ENCODE data around the gene COL16A1.

COL16A1 gene

GRCh38 chr1:31663622-31664452, 40.0 kb downstream of the COL16A1 start:
- peak in 1 of 2 experiments; percentile 41 for DNase-seq

GRCh38 chr1:31662463-31662862, 41.4 kb downstream of the COL16A1 start:
- no peak for DNase-seq

- no peak for DNase-seq
Measured at GRCh38 chr1:31661856-31662255, 42.0 kb downstream of the COL16A1 start.

GRCh38 chr1:31660871-31661455, 42.9 kb downstream of the COL16A1 start:
- DNase-seq, result no peak

- DNase-seq, result no peak
Measured at GRCh38 chr1:31659889-31660288, 43.9 kb downstream of the COL16A1 start.

GRCh38 chr1:31658721-31659120, 45.1 kb downstream of the COL16A1 start:
- no peak for DNase-seq

- no peak for DNase-seq
Measured at GRCh38 chr1:31657972-31658510, 45.8 kb downstream of the COL16A1 start.

GRCh38 chr1:31657020-31657804, 46.6 kb downstream of the COL16A1 start:
- DNase-seq, result no peak

GRCh38 chr1:31655756-31656155, 48.1 kb downstream of the COL16A1 start:
- DNase-seq, result no peak

GRCh38 chr1:31655104-31655503, 48.7 kb downstream of the COL16A1 start:
- DNase-seq, result no peak

- DNase-seq, result no peak
Measured at GRCh38 chr1:31654474-31654776, 49.4 kb downstream of the COL16A1 start.

GRCh38 chr1:31653717-31654473, 49.9 kb downstream of the COL16A1 start:
- no peak for DNase-seq

GRCh38 chr1:31652891-31653499, 50.8 kb downstream of the COL16A1 start:
- DNase-seq, result no peak

- no peak for DNase-seq
Measured at GRCh38 chr1:31651766-31652165, 52.1 kb downstream of the COL16A1 start.

- DNase-seq, result no peak
Measured at GRCh38 chr1:31651089-31651420, 52.8 kb downstream of the COL16A1 start.

- DNase-seq, result no peak
Measured at GRCh38 chr1:31650161-31651088, 53.4 kb downstream of the COL16A1 start.

GRCh38 chr1:31648641-31649357, 55.0 kb downstream of the COL16A1 start:
- no peak for DNase-seq

- no peak for DNase-seq
Measured at GRCh38 chr1:31648190-31648589, 55.6 kb downstream of the COL16A1 start.

- DNase-seq, result no peak
Measured at GRCh38 chr1:31647106-31647505, 56.7 kb downstream of the COL16A1 start.

GRCh38 chr1:31646259-31646960, 57.4 kb downstream of the COL16A1 start:
- DNase-seq, result no peak

All from NCI-H1930 (cell line).